DMS153 treated with DMSO at 0.1 percent for 48 hours (cell line): Measurements from ENCODE around the gene CDH4.

Source experiments
- DNase-seq: peaks from one replicate; lab custom pipeline; 2025; ENCODE audit not compliant: unreplicated experiment; lab: John Stamatoyannopoulos, UW

Gene CDH4

DNA sequence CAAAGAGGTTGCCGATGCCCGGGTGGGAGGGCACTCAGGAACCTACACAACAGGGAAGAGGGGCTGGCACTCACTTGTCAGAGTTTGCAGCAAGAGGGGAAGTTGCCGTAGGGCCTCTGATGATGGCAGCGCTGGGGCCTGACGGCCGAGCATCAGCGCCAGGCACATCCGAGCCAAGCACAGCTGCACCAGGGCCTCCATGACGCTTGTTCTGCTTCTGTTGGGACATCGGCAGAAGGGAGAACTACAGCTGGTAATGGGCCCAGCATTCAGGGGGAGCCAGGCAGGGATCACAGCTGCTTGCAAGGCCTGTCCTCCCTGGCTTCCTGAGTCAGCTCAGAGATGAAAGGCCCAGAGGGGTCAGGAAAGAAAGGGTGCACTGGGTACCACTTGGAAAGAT is 367.7 kb downstream of the CDH4 start:
- no peak for DNase-seq

DNA sequence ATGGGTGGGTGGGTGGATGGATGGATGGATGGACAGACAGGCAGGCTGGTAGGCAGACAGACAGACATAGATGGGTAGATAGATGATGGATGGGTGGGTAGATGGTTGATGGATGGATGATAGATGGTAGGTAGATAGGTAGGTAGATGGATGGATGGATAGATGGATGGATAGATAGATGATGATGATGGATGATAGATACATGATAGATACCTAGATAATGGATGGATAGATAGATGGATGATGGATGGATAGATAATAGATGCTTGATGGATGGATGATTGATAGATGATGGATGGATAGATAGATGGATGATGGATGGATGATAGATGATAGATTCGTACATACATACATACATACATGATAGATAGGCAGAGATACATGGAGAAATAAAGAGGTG is 368.1 kb downstream of the CDH4 start:
- DNase-seq: no peak

DNA sequence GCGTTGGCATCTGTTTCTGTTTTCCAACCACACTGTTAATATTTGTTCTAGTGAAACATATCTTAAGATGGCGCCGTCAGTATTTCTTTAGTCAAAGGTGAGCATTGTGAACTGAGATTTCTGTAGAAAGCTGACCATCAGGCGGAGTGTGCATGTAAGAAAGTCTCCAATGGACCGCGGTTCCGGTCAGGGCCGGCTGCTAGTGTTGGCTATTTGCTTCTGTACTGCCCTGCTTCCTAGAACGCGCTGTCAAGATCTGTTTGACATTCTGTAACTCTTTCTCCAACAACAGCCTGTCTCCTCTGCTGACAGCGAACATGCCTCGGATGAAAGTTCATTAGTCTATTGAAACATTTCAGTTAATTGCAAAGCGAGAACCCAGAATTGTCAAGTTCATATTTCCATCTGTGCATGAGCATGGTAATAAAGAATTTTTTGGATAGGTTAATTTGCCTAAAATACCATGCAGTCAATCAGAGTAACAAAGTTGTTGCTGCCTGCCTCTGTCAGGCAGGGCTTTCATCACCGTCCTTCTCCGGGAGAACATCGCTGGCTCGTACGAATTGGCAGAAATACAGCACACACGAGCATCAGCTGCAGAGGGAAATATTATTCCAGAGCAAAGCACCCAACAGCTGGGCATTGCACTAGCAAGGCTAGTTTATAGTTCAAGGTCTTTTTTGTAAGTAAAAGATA is 369.1 kb downstream of the CDH4 start:
- no peak for DNase-seq

DNA sequence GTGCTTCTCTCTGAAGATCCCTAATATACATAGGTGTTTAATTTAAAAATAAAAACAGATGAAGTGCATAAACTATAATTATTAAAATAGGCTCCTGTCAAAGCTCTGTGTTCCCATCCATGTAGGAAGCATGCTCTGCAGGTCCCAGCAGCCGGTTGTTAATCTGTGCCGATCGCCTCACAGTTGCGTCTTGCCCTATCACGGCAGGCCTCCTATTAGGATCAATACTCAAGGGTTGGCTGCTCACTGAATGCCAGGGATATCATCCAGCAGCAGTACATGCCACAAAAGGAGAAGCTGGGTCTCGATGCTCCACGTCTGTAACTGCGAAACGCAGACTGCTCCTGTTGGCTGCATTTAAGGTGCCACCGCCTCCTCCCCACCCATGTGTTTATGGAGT is 369.8 kb downstream of the CDH4 start:
- DNase-seq: no peak

DNA sequence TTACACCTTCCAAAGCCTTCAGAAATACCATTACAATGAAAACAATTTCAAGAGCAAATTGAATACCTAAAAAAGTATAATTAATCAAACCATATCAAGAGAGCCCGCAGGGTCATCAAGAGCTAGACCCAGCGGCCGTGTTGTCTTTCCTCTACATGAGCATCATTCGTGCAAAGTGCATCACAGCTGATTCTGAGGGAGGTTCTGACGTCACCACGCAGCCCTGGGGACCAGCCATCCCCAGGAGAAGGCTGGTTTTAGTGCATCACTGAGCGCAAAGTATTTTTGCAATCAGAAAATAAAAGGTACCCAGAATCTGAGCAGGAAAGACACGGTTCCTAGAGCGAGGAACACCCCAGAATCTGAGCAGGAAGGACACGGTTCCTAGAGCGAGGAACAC is 371.4 kb downstream of the CDH4 start:
- no peak for DNase-seq

DNA sequence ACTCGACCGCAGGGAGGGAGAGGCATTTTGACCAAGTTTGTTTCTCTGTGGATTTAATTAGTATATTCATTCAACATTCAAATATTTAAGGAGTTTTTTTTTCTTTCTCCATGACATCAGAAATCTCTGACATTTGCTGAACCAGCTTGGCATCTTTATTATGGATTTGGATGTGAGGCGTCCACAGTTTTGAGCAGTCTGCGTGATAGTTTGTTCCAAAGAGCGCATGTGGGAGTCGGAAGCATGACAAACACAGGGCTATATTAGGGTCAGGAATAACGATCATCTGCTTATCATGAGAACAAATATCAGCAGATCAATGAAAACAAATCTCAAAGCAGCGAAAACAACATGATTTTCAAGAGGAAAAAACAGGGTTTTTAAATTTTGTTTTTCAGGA is 373.2 kb downstream of the CDH4 start:
- no peak for DNase-seq

DNA sequence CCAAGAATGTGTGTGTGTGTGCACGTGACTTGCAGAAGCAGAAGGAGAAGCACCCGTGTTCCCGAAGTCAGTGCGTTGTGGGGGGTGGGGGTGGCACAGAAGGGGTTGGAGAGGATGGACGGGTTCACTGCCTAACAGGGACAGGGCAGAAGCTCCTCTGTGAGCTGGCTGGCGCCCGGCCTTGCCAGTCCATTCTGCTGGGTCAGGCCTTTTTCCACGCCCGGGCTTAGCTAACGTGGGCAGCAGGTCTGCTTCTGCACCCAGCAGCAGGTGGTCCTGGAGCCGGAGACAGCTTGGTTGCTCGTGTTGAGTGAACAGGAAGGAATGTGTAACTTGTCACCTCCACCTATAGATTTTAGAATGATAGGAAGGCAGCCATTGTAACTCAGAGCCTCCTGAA is 374.4 kb downstream of the CDH4 start:
- DNase-seq: no peak

DNA sequence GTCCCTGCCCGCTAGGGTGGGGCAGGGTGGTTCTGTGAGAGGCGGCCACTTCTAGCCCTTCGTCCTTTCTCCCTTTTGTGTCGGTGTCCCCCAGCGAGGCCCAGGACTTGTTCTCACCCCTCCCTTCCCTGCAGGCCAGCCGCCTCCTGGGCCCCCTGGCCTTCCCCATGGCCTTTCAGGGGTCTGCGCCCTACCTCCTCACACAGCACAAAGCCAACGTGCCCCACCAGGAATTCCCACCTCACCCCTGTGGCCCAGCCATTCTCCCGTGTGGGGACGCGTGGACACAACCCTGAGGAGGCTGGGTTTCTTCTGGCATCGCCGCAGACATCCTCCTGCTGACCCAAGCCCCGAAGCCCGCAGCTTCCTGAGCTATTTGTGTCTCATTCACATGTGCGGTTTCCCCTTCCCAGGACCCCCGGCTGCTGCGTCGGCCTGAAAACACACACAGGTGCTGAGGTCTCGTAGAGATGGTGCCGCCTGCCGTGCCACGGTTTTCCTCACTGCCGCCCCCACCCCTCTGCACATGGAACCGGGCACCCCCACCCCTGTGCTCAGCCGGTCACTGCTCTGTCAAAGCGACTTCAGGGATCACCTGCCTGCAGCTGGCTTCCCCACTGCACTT is 375.8 kb downstream of the CDH4 start:
- no peak for DNase-seq

DNA sequence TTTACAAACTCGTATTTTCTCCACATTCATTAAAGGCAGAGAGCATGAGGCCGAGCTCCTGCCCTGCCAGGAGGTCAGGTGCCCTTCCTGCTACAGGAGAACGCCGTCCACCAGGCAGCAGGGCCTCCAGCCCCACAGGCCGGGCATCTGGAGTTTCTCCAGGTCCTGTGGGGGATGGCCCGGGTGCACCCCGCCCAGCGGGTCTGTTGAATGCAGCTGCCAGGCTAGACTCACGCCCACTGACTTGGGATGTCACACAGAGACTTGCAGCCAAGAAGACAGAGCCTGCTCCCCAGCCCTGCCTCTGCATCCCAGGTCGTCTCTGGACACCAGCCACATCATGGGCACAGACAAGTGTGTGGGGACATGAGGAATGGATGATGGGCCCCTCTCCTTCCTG is 376.4 kb downstream of the CDH4 start:
- no peak for DNase-seq

DNA sequence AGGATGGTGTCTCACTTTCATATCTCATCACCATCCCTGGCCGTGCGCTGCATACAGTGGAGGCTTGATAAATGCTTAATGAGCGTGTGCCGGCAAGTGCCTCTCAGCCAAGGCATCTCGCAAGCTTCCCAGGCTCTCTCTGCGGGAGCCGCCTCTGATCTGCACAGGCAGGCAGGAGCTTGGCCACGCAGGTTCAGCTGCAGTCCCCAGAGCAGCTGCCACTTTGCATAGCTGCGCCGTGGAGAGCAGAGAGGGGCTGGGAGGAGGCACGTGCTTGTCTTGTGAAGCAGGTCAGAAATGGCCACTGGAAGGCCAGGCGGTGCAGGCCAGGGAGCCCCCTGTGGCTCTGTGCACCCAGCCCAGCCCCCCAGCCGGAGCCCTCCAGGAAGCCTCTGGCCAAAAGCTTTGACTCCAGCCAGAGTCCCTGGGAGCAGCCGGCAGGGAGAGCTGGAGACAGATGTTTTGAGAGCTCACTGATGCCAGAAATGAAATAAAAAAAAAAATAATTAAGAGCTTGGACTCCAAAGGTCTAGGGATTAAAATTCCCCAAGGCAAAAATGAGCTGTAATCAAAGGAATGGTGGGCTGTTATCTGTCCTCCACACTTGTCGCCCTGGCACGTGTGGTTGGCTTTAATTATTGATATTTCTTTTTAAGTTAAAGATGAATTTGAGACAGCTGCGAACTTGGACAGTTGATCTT is 377.0 kb downstream of the CDH4 start:
- no peak for DNase-seq

DNA sequence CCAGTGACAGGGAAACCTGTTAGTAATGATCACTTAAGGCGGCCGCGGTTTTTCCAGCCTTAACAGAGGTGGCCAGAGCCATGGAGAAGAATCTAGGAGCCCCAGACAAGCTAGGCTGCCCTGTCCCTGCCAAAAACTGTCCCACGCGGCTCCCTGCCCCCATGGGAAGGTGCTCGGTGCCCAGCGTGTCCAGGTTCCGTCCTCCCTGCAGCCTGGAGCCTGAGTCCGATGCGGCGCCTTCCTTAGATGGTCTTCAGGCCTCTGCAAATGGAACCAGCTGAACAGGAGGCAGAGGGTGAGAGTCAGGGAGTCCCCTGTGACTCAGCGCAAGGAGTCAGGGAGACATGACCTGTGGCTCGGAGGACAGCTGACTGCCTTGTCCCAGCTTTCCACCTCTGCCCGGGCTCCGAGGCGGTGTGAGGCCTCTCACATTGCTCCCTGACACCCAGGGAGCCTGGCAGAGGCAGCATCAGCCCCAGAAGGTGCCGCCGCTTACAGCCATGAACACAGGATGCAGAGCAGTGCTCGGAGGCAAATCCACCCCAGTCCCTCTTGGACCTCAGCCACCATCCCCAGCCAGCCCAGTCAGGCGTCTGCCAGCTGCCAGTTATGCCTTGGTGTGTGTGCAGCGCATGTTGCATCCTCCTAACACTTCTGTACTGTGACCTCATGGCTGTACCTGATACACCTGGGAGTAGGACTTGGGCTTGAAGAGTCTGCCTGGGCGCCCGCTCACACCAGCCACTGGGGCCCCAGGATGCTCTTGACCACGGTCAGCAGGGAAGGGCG is 377.7 kb downstream of the CDH4 start:
- no peak for DNase-seq

DNA sequence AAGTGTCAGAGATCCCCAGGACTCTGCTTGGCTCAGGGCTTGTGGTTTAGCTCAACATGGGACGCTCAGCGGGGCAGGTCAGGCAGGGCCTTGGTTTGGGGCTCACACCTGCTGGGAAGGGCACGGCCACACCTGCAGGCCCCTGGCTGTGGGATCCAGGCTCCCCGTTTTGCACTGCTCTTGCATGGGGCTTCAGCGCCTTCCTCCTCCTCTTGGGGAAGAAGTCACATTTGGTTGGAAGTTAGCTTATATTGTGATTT is 378.3 kb downstream of the CDH4 start:
- no peak for DNase-seq

DNA sequence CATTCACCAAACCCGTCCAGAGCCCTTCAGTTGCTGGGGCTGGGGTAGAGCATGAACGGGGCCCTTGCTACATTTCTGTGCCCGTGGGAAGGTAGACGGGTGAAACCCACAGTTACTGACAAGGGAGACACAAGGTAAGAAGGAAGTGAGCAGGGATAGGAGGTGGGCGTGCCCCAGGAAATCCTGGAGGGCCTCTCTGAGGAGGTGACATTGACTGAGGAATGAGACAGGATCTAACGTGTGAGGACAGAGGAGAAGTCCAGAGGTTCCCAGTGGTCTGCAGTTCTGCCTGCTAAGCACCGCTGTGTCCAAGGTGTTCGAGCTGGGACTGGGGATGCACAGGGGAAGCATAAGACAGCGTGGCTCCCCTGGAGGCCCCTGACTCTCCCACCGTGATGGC is 378.8 kb downstream of the CDH4 start:
- no peak for DNase-seq

DNA sequence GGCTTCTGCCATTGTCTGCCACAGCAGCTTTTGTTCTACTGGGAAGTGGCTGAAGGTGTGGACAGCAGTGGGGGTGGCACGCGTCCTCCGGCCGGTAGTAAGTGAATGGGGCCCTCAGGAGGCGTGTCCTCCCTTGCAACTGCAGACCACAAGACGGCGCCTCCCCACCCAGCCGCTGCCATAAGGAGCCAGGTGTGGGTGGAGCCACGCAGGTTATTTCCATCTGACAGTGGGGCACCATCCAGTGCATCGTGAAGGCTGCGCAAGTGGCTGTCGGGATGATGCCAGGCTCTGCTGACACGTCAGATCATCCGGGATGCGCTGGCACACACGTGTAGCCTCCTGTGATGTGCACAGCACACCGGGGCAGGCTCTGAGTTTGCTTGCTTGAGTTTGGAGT is 379.7 kb downstream of the CDH4 start:
- DNase-seq: no peak

DNA sequence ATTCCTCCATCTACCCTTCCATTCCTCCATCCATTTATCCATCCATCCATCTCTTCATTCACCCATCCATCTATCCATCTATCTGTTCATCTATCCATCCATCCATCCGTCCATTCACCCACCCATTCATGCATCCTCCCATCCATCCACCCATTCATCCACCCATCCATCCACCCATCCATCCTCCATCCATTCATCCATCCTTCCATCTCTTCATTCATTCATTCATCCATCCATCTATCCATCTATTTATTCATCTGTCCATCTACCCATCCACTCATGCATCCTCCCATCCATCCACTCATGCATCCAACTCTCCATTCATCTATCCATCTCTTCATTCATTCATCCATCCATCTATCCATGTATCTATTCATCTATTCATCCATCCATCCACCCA is 380.9 kb downstream of the CDH4 start:
- DNase-seq: no peak

DNA sequence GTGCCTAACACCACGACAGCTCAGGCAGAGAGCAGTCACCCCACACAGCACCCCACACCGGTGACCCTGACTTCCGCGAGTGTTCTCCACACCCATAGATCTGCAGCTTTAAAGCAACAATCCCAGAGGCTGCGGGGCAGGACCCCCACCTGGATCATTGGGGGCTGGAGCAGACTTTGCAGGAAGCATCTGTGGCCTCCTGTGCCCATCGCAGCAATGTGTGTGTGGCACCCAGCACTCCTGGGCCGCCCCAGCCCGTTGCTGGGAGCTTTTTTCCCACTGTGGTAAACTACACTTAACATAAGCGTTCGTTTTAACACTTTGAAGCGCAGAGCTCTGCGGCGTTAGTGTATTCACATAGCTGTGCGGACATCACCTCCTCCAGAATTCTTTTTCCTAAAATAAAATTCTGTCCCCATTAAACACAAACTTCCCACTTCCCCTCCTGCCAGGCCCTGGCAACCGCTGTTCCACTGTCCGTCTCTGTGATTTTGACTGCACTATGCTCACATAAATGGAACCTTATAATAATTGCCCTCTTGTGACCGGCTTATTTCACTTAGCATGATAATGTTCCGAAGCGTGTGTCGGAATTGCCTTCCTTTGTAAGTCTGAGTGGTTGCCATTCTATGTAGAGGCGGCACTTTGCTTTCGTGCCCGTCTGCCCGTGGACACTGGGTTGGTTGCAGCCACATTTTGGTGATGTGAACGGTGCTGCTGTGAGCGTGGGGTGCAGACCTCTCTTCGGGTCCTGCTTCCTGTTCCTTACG is 382.5 kb downstream of the CDH4 start:
- no peak for DNase-seq

DNA sequence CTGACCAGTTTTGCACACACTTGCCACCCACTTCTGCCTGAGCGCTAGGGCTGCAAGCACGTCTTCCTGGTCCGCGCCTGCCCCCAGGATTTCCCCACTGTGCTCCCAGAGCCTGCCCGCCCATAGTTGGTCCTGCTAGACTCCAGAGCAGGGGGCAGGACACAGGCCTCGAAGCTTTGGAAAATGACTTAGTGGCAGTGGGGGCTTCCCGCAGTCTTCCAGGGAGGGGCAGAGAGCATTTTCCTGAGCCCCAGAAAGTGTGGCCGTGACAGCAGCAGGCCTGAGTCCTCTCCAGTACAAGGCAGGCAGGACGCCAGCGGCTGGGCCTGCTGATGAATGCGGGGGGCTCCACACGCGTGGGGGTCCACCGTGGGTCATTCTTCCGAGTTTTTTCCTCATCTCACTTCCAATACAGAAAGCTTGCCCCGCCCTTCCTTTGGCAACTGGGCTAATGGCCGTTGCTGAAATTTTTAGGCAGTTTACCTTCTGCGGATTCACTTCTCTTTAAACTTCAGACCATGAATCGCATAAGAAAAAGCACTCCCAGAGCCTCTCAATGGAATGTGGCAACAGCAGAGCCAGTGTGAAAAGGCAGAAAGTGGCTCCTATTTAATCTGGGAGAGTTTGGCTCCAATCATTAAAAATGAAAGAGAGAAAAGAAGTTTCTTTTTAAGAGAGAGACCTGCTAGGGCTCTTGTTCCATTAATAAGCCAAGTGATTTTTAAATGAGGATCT is 383.8 kb downstream of the CDH4 start:
- no peak for DNase-seq

DNA sequence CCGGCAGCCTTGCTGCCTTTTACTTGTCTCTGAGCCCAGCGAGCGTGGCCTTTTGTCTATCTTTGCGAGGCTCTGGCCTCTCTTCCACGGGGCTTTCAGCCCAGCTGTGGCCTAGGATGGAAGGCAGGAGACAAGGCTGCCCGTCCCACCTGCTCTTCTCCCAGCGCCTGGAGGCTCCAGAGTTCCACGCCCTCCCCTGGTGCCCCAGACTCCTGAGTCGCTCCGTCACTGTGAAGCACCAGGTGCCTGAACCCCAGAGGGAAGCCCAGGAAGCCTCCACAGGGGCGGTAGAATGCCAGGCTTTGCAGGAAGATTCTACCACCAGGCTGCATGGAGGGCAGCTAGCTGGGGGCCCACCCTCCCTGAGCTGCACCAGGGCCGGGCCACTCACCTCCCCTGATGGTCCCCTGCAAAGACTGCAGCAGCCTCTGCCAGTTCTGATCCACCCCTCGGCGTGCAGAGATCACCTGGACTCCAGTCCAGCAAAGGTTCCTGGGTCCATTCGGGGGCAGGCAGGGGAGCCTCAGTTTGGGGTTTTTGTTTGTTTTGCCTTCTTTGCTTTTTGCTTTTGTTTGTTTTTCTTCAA is 384.6 kb downstream of the CDH4 start:
- no peak for DNase-seq

DNA sequence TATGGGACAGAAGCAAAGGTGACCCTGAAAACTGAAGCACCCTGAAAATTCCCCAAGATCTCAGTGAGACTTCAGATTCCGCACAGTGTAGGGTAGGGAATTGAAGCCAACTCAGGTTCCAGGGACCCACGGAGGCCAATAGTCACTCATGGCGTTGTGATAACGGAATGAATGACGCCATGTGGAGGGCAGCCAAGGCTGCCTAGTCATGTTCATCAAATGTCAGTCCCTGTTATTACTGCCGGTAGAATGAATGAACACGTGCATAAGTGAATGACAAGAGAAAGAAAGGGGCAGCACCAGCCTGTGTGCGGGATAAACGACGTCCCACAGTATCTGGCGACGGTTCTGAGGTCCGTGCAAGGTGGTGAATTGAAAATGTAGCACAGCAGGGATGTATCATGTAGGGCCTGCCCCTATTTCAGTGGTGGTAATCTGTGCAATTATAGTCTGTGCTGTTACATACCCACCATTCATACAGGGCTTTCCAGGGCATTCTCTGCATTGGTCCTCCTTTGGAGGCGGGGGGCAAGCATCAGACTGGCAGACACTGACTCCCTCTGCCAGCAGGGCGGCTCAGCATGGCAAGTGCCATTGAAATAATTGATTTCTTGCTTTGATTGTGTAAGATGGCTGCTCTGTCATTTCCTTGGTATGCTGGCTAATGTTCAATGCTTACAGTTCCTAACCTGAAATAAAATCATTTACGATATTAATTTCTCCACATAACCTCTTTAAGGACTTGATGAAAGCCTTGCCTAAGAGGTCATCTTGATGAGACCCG is 386.9 kb downstream of the CDH4 start:
- no peak for DNase-seq
